GM21723 (cell line): Measurements from ENCODE around the gene FLACC1.

Source experiments
- ATAC-seq: cut with Tn5 transposase; IDR thresholded peaks from one replicate; pipeline ENCODE4 v1.9.1; 2021; ENCODE audit warnings: mild to moderate bottlenecking, moderate library complexity; ENCODE audit not compliant: unreplicated experiment

Gene FLACC1

GRCh38 chr2:201279079-201279478, 78.1 kb downstream of the FLACC1 start:
- no peak for ATAC-seq

DNA sequence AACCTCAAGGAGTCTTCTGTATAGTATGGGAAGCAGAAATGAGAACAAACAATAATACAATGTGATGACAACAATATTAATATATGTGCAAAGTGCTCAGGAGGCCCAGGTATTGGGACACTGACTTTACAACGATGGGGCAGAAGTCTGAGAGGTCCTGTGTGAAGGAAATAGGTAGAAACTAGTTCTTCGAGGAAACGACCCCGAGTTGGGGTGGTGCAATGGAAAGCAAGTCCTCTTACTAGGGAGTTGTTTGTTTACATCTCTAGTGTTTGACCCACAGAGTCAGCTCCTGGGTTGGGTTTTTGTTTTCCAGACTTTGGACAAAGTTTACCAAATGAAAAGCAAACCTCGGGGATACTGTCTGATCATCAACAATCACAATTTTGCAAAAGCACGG, 80.6 kb downstream of the FLACC1 start:
- ATAC-seq: no peak

GRCh38 chr2:201275990-201276389, 81.2 kb downstream of the FLACC1 start:
- no peak for ATAC-seq

DNA sequence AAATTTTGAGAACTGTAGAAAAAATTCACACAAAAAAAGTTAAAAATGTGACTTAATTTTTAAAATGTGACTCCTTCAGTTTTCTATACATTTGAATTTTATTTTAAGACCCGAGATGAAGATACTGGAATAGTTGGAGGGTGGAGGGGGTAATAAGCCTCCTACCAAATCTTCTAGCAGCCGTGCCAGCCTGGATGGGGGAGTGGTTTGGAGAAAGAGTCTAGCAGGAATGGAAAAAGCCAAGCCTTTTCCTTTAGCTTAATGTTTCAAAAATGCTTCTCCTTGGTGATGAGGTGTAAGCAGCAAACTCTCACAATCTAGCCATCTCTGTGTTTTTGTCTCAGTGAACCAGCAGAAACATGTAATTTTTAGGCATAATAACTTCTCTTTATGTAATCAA, 82.1 kb downstream of the FLACC1 start:
- ATAC-seq: no peak

DNA sequence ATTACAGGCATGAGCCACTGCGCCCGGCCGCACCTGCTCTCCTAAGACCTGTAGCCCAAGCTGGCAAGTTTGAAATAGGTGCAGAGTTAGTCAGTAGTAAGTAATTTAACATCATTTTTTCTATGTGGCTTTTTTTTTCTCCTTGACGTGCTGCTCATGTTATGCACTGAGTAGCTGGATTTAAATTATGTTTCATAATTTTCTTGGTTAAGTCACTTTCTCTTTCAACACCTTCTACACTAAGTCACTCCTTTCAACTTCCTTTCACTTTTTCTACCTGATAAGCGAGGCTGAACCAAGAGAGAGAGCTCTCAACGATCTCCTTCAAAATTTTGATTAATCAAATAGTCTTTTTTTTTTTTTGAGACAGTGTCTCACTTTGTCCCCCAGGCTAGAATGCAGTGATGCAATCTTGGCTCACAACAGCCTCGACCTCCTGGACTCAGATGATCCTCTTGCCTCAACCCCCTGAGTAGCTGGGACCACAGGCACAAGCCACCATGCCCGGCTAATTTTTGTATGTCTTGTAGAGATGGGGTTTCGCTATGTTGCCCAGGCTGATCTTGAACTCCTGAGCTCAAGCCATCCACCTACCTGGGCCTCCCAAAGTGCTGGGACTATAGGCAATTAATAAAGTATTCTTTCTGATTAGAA, 83.7 kb downstream of the FLACC1 start:
- no peak for ATAC-seq

- ATAC-seq: no peak
Measured at GRCh38 chr2:201271917-201272316, 85.2 kb downstream of the FLACC1 start.

- no peak for ATAC-seq
Measured at GRCh38 chr2:201270293-201271001, 86.7 kb downstream of the FLACC1 start.

DNA sequence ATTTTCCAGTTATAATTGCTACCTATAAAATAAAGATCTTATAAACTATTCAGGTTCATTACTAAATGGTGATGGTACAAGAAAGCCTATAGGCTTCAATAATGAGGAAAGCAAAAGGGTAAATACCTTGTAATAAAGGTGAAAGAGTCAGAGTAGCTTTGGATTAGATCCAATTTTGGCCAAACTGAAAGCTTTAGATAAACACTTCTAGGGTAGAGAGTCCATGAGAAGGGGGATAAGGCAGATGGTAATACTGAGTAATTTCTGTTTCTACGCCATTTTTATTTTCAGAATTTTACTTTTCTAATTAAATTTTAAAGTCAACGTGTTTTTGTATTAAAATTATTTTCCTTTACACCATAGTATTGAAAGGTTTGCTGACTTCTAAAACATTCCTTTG, 87.4 kb downstream of the FLACC1 start:
- no peak for ATAC-seq

- ATAC-seq: no peak
Measured at GRCh38 chr2:201267278-201268030, 89.7 kb downstream of the FLACC1 start.

- no peak for ATAC-seq
Measured at GRCh38 chr2:201266629-201267028, 90.5 kb downstream of the FLACC1 start.

DNA sequence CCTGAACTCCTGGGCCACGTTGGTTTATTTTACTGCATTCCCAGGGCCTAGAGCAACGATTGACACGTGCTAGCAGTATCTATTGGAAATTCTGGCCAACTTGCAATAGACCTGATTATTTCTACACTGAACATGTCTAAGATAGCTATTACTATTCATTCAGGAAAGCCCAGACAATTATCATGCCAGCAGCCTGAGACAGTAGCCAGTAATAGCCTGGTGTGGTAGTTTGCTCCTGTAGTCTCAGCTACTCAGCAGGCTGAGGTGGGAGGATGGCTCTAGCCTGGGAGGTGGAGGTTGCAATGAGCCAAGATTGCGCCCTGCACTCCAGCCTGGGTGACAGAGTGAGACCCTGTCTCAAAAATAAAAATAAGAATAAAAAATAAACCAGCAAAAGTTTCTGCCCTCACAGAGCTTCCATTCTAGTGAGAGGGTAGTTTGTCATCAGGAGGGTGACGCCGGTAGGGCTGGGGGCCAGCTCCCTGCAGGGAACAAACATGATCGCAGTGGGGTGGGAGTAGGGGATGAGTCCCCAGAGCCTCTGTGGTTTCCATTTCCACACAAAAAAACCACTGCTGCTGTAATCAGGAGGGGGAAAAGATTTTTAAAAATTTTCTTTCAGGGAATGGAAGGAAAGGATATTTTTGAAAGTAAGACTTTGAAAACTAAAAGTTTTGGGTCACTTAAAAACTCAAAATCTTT, 92.5 kb downstream of the FLACC1 start:
- no peak for ATAC-seq

DNA sequence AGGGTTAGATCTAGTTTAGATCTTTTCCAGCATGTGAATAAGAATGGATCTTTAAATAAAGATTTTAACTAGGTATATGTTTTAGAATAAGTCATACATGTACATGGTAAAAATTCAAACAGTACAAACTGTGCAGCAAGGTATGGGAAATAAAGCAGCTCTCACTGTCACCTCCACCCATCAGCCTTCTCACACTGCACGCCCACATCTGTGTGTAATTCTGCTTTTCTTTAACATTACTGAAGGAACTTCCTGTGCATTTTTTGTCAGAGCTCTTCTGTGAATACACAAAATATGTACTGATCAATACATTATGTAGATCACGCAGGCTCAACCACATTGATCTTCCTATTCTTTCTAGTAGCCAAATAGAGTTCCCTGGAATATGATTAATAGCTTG, 93.4 kb downstream of the FLACC1 start:
- no peak for ATAC-seq

- ATAC-seq: no peak
Measured at GRCh38 chr2:201262718-201263117, 94.4 kb downstream of the FLACC1 start.

- no peak for ATAC-seq
Measured at GRCh38 chr2:201261906-201262305, 95.2 kb downstream of the FLACC1 start.

GRCh38 chr2:201261471-201261870, 95.7 kb downstream of the FLACC1 start:
- no peak for ATAC-seq

GRCh38 chr2:201260302-201260800, 96.8 kb downstream of the FLACC1 start, which contains the start of gene CASP8:
CASP8 (plus strand) TSS chr2:201260536; CDS start chr2:201266487, 5,951 bp downstream.
- no peak for ATAC-seq

DNA sequence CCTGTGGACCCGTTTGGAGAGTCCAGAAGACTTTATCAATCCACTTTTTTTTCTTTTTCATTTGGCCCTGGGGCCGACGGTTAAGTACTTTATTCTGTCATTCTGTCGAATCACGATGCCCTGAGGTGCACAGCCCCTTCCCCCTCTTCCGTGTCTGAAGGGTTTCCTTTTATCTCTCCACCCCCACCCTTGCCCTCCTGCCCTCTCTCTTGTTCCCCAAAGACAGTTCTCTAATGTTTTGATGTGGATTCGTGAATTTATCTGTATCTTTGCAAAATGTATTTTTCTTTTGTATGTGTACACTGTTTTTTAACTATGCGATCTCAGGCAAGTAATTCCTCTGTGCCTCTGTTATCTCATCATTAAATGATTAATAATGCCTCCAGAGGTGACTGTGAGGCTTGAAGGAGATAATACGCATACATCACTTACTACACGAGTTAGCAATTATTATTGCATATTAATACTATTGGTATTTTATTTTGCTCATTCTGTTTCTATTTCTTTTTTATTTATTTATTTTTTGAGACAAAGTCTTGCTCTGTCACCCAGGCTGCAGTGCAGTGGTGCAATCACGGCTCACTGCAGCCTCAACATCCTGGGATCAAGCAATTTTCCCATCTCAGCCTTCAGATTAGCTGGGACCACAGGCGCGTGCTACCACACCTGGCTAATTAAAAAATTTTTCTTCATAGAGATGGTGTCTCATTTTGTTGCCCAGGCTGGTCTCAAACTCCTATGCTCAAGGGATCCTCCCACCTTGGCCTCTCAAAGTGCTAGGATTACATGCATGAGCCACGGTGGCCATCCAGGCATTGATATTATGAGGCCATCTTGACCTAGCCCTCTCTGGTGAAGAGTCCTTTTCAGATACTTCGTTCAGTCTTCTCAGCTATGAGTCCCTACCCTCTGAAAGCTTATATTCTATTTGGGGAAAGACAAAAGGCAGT, 98.2 kb downstream of the FLACC1 start:
- ATAC-seq: no peak

GRCh38 chr2:201257956-201258665, 99.0 kb downstream of the FLACC1 start:
- peak; percentile 79 for ATAC-seq

DNA sequence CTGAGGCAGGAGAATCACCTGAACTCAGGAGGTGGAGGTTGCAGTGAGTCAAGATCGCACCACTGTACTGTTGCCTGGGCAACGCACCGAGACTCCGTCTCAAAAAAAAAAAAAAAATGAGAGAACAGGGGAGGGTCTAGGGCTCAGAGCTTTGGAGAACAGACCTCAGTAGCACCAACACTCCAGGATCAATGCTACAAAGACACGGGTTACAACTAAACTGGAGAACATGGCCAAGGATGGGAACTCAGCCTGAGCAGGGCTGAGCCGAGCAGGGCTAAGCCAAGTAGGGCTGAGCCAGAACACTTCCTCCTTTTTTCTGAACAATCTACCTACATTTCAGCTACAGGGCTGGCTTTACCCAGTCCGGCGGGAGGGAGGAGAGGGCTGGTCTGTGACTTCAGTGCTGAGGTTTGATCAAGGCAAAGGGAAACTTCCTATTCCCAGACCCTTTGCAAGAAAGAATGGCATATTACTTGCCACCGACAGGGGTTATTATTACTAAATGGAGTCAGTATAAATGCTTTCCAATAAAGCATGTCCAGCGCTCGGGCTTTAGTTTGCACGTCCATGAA, 99.7 kb downstream of the FLACC1 start:
- ATAC-seq: peak; percentile 42
